Measurements from ENCODE around the gene PPP1CA. TPM values are rescaled to one million over a fixed set of nuclear protein-coding genes. Genes with fewer than 3 reads are reported as not detected.

The PPP1CA gene
- total and polyA plus RNA-seq, 2 donors (not counting 1 experiment from before 2014, with no cell fraction given), result 104 to 135 TPM

GRCh38 chr11:67397536-67397935 lies 4.1 kb downstream of the PPP1CA start:
- no peaks in the 10 kb centered on the region for H3K9me3 ChIP-seq (ENCODE audit: control insufficient read depth, insufficient read depth, low read depth, low read length)
- no peak overlapping the region for H3K27ac ChIP-seq (ENCODE audit: insufficient read depth, low read length)
- H3K36me3 ChIP-seq (ENCODE audit: control insufficient read depth, insufficient read depth, low read length), result peaks cover 21% of the 10 kb centered on the region
- H3K27me3 ChIP-seq (ENCODE audit: control insufficient read depth, insufficient read depth, low read length), result no peaks in the 10 kb centered on the region
- TF ChIP-seq CTCF (conservative IDR thresholded peaks at IDR 0.05 in 1 of 2, IDR thresholded peaks at IDR 0.05 in 1 of 2; ENCODE audit: low read depth in 1 of 2, low read length in 2 of 2), result no peak
- TF ChIP-seq EZH2 (IDR thresholded peaks at IDR 0.05; ENCODE audit: low read length, missing control alignments), result no peak
- peaks cover 26% of the 10 kb centered on the region for H3K79me2 ChIP-seq (ENCODE audit: control insufficient read depth, insufficient read depth, low read length)
- H3K4me1 ChIP-seq (ENCODE audit: control insufficient read depth, extremely low read depth, insufficient read depth, low read length), result peaks cover 6% of the 10 kb centered on the region
- no peak overlapping the region for H3K9ac ChIP-seq (ENCODE audit: insufficient read depth, low read length)
- H2AFZ ChIP-seq (ENCODE audit: low read length), result no peak overlapping the region
- no peak overlapping the region for H3K4me3 ChIP-seq (replicated peaks in 1 of 4; ENCODE audit: control extremely low read depth in 1 of 4, insufficient read depth in 1 of 4, low read depth in 3 of 4, low read length in 4 of 4)
- H3K4me2 ChIP-seq (ENCODE audit: extremely low read depth, insufficient read depth, low read length), result no peak overlapping the region
- DNase-seq (ENCODE audit: low read depth in 2 of 2), result no peak
- H4K20me1 ChIP-seq (ENCODE audit: control insufficient read depth, extremely low read depth, insufficient read depth, low read length), result no peaks in the 10 kb centered on the region

DNA sequence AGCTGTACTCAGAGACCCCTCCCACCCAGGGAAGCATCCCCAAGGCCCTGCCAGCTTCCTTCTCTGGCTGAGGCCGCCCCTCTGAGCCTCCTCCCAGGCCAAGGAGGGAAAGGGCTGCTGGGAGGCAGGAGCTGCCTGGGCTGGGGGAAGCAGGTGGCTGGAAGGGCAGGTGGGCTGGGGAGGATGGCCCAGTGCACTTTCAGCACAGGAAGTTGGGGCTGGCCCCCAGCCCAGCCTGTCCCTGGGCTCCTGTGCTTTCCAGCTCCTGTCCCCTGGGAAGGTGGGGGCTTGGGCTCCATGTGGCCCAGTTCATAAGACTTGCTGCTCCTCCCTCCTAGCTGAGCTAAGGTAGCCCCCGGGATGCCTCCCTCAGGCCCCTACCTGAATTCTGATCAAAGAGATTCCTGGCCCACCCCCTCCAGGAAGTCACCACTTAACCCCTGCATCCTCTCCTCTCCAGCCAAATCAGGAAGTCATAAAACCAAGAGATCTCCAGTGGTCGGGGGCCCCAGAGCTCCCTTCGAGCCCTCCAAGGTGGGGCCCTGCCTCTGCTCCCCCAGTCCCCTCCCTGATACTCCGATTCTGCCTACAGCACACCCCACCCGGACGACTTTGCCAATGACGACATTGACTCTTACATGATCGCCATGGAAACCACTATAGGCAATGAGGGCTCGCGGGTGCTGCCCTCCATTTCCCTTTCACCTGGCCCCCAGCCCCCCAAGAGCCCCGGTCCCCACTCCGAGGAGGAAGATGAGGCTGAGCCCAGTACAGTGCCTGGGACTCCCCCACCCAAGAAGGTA lies 4.9 kb downstream of the PPP1CA start:
- no peak overlapping the region for H3K4me2 ChIP-seq (ENCODE audit: extremely low read depth, insufficient read depth, low read length)
- TF ChIP-seq EZH2 (IDR thresholded peaks at IDR 0.05; ENCODE audit: low read length, missing control alignments) (no peak), CTCF (conservative IDR thresholded peaks at IDR 0.05 in 1 of 2, IDR thresholded peaks at IDR 0.05 in 1 of 2; ENCODE audit: low read depth in 1 of 2, low read length in 2 of 2) (no peak)
- H3K79me2 ChIP-seq (ENCODE audit: control insufficient read depth, insufficient read depth, low read length), result peaks cover 28% of the 10 kb centered on the region
- no peak overlapping the region for H3K4me3 ChIP-seq (replicated peaks in 1 of 4; ENCODE audit: control extremely low read depth in 1 of 4, insufficient read depth in 1 of 4, low read depth in 3 of 4, low read length in 4 of 4)
- H2AFZ ChIP-seq (ENCODE audit: low read length), result no peak overlapping the region
- peaks cover 21% of the 10 kb centered on the region for H3K36me3 ChIP-seq (ENCODE audit: control insufficient read depth, insufficient read depth, low read length)
- no peaks in the 10 kb centered on the region for H4K20me1 ChIP-seq (ENCODE audit: control insufficient read depth, extremely low read depth, insufficient read depth, low read length)
- no peak overlapping the region for H3K27ac ChIP-seq (ENCODE audit: insufficient read depth, low read length)
- H3K27me3 ChIP-seq (ENCODE audit: control insufficient read depth, insufficient read depth, low read length), result no peaks in the 10 kb centered on the region
- no peak overlapping the region for H3K9ac ChIP-seq (ENCODE audit: insufficient read depth, low read length)
- DNase-seq (ENCODE audit: low read depth in 2 of 2), result no peak
- H3K4me1 ChIP-seq (ENCODE audit: control insufficient read depth, extremely low read depth, insufficient read depth, low read length), result peaks cover 6% of the 10 kb centered on the region
- H3K9me3 ChIP-seq (ENCODE audit: control insufficient read depth, insufficient read depth, low read depth, low read length), result no peaks in the 10 kb centered on the region

DNA sequence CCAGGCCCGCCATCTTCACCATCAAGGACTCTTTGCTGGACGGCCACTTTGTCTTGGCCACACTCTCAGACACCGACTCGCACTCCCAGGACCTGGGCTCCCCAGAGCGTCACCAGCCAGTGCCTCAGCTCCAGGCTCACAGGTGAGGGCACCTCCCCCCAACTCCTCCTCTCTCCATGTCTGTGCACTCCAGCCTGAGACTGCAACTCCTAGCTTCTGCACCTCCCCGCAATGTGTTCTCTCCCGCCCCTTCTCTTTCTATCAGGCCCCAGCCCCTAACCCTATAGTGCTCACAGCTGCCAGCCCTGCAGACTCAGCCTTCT lies 5.4 kb downstream of the PPP1CA start:
- H3K27me3 ChIP-seq (ENCODE audit: control insufficient read depth, insufficient read depth, low read length), result no peaks in the 10 kb centered on the region
- TF ChIP-seq CTCF (conservative IDR thresholded peaks at IDR 0.05 in 1 of 2, IDR thresholded peaks at IDR 0.05 in 1 of 2; ENCODE audit: low read depth in 1 of 2, low read length in 2 of 2) (no peak), EZH2 (IDR thresholded peaks at IDR 0.05; ENCODE audit: low read length, missing control alignments) (no peak)
- peaks cover 21% of the 10 kb centered on the region for H3K36me3 ChIP-seq (ENCODE audit: control insufficient read depth, insufficient read depth, low read length)
- peaks cover 27% of the 10 kb centered on the region for H3K79me2 ChIP-seq (ENCODE audit: control insufficient read depth, insufficient read depth, low read length)
- H3K9me3 ChIP-seq (ENCODE audit: control insufficient read depth, insufficient read depth, low read depth, low read length), result no peaks in the 10 kb centered on the region
- H2AFZ ChIP-seq (ENCODE audit: low read length), result no peak overlapping the region
- no peaks in the 10 kb centered on the region for H4K20me1 ChIP-seq (ENCODE audit: control insufficient read depth, extremely low read depth, insufficient read depth, low read length)
- DNase-seq (ENCODE audit: low read depth in 2 of 2), result no peak
- no peak overlapping the region for H3K27ac ChIP-seq (ENCODE audit: insufficient read depth, low read length)
- no peak overlapping the region for H3K9ac ChIP-seq (ENCODE audit: insufficient read depth, low read length)
- no peak overlapping the region for H3K4me3 ChIP-seq (replicated peaks in 1 of 4; ENCODE audit: control extremely low read depth in 1 of 4, insufficient read depth in 1 of 4, low read depth in 3 of 4, low read length in 4 of 4)
- H3K4me2 ChIP-seq (ENCODE audit: extremely low read depth, insufficient read depth, low read length), result no peak overlapping the region
- H3K4me1 ChIP-seq (ENCODE audit: control insufficient read depth, extremely low read depth, insufficient read depth, low read length), result peaks cover 6% of the 10 kb centered on the region

All from fibroblast of lung (primary cell).